ENCODE results near the gene WDFY3. TPM values are rescaled to one million over a fixed set of nuclear protein-coding genes. Genes with fewer than 3 reads are reported as not detected.

Gene WDFY3
- total RNA-seq (2014; rRNA removed; shearing (Covaris generic)) (79.1 and 89.0 TPM in 2 replicates), polyA plus RNA-seq (2016; fragmentation: Nextera tagmentation; extraction: Ambion mirVana) (6.3 and 8.0 TPM in 2 replicates)
- long read RNA-seq, partial matches to known transcripts: 1 of 2 reads
- long read RNA-seq, other reads (novel, unspliced or antisense): 1 of 2 reads

- Histone ChIP-seq H3K79me2 (replicated peaks; ENCODE audit: insufficient read depth) (peaks cover 40% of the 10 kb centered on the region), H3K4me1 (ENCODE audit: insufficient read depth) (peaks cover 47% of the 10 kb centered on the region), H3K27ac (ENCODE audit: low read depth) (peak within 1 kb of the TSS; percentile 72), H3K4me3 (peak within 1 kb of the TSS; percentile 80), H3K9me2 (ENCODE audit: insufficient read depth) (no peaks in the 10 kb centered on the region), H2AFZ (peak within 1 kb of the TSS; percentile 90), H3K36me3 (ENCODE audit: insufficient read depth) (no peaks in the 10 kb centered on the region), H3K4me2 (peak within 1 kb of the TSS; percentile 90), H3F3A (replicated peaks; ENCODE audit: low read depth) (no peaks in the 10 kb centered on the region; the same call in 1 of the 2 replicates), H3K27me3 (ENCODE audit: insufficient read depth) (no peaks in the 10 kb centered on the region), H4K20me1 (replicated peaks; ENCODE audit: insufficient read depth) (peaks cover 5% of the 10 kb centered on the region; the same call in 1 of the 2 replicates)
- Mint-ChIP-seq H3K27ac (peak within 1 kb of the TSS; percentile 99), H3K27me3 (ENCODE audit: insufficient read depth, low read depth, poor library complexity) (peaks cover 4% of the 10 kb centered on the region), H3K9me3 (peaks cover 2% of the 10 kb centered on the region; the same call in 1 of the 3 replicates), H3K4me3 (peak within 1 kb of the TSS; percentile 99), H3K4me1 (peaks cover 37% of the 10 kb centered on the region), H3K36me3 (ENCODE audit: low read depth) (peaks cover 6% of the 10 kb centered on the region)
- TF ChIP-seq NANOG (IDR thresholded peaks at IDR 0.05; ENCODE audit: borderline replicate concordance) (no peak), CTCF (conservative IDR thresholded peaks at IDR 0.05; ENCODE audit: low read depth in 2 of 2) (no peak), POLR2AphosphoS5 (IDR thresholded peaks at IDR 0.05; ENCODE audit: low read depth) (peak; percentile 70), CREB1 (CRISPR knock-in tag; IDR thresholded peaks at IDR 0.05; ENCODE audit: low read depth) (no peak)
- ATAC-seq (peak; percentile 74), DNase-seq (ENCODE audit: low spot score) (peak; percentile 92)
Observed at GRCh38 chr4:84966382-84967242, at the start of gene WDFY3. WDFY3 (minus strand) TSS chr4:84966690; CDS start chr4:84860591, 106,099 bp downstream.

GRCh38 chr4:85005865-85006377 is 39.4 kb upstream of the WDFY3 start:
- no peak overlapping the region for H3K4me2 ChIP-seq
- ATAC-seq (no peak), DNase-seq (ENCODE audit: low spot score) (no peak)
- peaks cover 2% of the 10 kb centered on the region; the same call in 2 of the 3 replicates for H3K4me1 Mint-ChIP-seq
- no peaks in the 10 kb centered on the region for H3K27me3 ChIP-seq (ENCODE audit: insufficient read depth)
- no peaks in the 10 kb centered on the region for H3F3A ChIP-seq (replicated peaks; ENCODE audit: low read depth)
- H3K27ac ChIP-seq (ENCODE audit: low read depth): no peak overlapping the region
- H3K79me2 ChIP-seq (replicated peaks; ENCODE audit: insufficient read depth): no peaks in the 10 kb centered on the region
- H3K36me3 Mint-ChIP-seq (ENCODE audit: low read depth): no peaks in the 10 kb centered on the region; the same call in 2 of the 3 replicates
- H3K27me3 Mint-ChIP-seq (ENCODE audit: insufficient read depth, low read depth, poor library complexity): no peaks in the 10 kb centered on the region
- no peak overlapping the region for H3K27ac Mint-ChIP-seq
- no peak overlapping the region for H2AFZ ChIP-seq
- no peaks in the 10 kb centered on the region for H3K9me2 ChIP-seq (ENCODE audit: insufficient read depth)
- no peak overlapping the region for H3K4me3 ChIP-seq
- no peaks in the 10 kb centered on the region for H4K20me1 ChIP-seq (replicated peaks; ENCODE audit: insufficient read depth)
- H3K36me3 ChIP-seq (ENCODE audit: insufficient read depth): no peaks in the 10 kb centered on the region
- H3K4me3 Mint-ChIP-seq: no peak overlapping the region
- H3K4me1 ChIP-seq (ENCODE audit: insufficient read depth): peaks cover 3% of the 10 kb centered on the region; the same call in 1 of the 2 replicates
- no peaks in the 10 kb centered on the region for H3K9me3 Mint-ChIP-seq
- TF ChIP-seq CTCF (conservative IDR thresholded peaks at IDR 0.05; ENCODE audit: low read depth in 2 of 2) (no peak), POLR2AphosphoS5 (IDR thresholded peaks at IDR 0.05; ENCODE audit: low read depth) (no peak), ZNF462 (CRISPR knock-in tag; IDR thresholded peaks at IDR 0.05) (no peak)
